ENCODE results near the gene ZC3H12D.
"Not testable (repeated sequence)": the region's sequence is repeated elsewhere in the genome, so short reads cannot be mapped to it uniquely, and the experiment has no call there.

Gene ZC3H12D

DNA sequence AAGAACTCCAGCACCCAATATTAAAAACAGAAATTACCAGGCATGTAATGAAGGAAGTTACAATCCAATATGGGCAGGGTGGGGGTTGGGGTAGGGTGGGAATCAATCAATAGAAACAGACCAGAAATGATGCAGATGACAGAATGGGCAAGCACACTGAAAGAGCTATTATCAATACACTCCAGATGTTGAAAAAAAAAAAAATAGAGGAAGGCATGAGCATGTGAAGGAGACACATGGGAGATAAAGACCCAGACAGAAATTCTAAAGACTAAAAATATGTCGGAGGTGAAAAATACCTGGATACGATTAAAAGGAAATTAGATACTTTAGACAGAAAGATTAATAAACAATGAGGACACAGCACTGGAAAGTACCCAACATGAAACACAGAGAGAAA lies 19.1 kb upstream of the ZC3H12D start:
- no peak overlapping the region for H3K4me3 ChIP-seq (ENCODE audit: low read depth, low read length)
- DNase-seq (ENCODE audit: low read depth), result no peak
- TF ChIP-seq, protein P1, sequence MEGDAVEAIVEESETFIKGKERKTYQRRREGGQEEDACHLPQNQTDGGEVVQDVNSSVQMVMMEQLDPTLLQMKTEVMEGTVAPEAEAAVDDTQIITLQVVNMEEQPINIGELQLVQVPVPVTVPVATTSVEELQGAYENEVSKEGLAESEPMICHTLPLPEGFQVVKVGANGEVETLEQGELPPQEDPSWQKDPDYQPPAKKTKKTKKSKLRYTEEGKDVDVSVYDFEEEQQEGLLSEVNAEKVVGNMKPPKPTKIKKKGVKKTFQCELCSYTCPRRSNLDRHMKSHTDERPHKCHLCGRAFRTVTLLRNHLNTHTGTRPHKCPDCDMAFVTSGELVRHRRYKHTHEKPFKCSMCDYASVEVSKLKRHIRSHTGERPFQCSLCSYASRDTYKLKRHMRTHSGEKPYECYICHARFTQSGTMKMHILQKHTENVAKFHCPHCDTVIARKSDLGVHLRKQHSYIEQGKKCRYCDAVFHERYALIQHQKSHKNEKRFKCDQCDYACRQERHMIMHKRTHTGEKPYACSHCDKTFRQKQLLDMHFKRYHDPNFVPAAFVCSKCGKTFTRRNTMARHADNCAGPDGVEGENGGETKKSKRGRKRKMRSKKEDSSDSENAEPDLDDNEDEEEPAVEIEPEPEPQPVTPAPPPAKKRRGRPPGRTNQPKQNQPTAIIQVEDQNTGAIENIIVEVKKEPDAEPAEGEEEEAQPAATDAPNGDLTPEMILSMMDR (conservative IDR thresholded peaks at IDR 0.05; ENCODE audit: low read depth, low read length), result no peak

DNA sequence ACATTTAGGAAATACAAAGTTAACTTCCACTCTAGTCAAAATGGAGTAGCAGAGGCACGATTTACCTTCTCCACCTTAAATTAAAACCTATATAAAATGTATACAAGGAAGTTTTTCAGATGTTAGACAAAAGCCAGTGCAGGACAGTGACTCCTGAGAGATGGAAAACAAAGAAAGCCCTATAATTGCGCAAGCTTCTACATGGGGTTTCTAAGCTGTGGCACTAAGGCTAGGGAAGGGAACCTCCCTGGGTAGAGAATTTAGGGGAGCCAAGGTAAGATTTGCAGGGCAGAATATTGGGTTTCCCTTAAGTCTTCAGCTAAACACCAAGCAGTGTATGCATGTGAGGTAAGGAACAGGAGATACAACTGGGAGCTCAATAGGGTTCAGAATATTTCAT lies 18.5 kb upstream of the ZC3H12D start:
- TF ChIP-seq, protein P1 (conservative IDR thresholded peaks at IDR 0.05; ENCODE audit: low read depth, low read length), result no peak
- H3K4me3 ChIP-seq (ENCODE audit: low read depth, low read length), result no peak overlapping the region
- DNase-seq (ENCODE audit: low read depth), result no peak

DNA sequence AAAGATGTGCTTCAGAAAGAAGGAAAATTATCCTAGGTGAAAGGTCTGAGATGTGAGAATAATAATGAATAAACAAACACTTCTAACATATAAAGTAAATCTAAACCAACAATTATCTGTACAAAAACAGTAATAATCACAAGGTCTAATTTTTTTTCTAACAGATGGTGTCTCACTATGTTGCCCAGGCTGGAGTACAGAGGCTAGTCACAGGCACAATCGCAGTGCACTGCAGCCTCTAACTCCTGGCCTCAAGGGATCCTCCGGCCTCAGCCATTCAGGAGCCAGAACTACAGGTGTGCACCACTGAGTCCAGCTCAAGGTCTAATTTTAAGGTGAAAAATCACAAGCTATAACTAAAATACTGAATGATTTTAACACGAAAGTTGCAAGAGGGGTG lies 17.0 kb upstream of the ZC3H12D start:
- no peak overlapping the region for H3K4me3 ChIP-seq (ENCODE audit: low read depth, low read length)
- DNase-seq (ENCODE audit: low read depth), result no peak
- TF ChIP-seq, protein P1 (conservative IDR thresholded peaks at IDR 0.05; ENCODE audit: low read depth, low read length), result no peak

GRCh38 chr6:149501201-149501600 lies 16.4 kb upstream of the ZC3H12D start:
- TF ChIP-seq, protein P1 (conservative IDR thresholded peaks at IDR 0.05; ENCODE audit: low read depth, low read length), result no peak
- DNase-seq (ENCODE audit: low read depth), result no peak
- H3K4me3 ChIP-seq (ENCODE audit: low read depth, low read length), result no peak overlapping the region

- DNase-seq (ENCODE audit: low read depth), result no peak
- TF ChIP-seq, protein P1 (conservative IDR thresholded peaks at IDR 0.05; ENCODE audit: low read depth, low read length), result no peak
- no peak overlapping the region for H3K4me3 ChIP-seq (ENCODE audit: low read depth, low read length)
Observed at GRCh38 chr6:149500096-149500495, 15.3 kb upstream of the ZC3H12D start.

DNA sequence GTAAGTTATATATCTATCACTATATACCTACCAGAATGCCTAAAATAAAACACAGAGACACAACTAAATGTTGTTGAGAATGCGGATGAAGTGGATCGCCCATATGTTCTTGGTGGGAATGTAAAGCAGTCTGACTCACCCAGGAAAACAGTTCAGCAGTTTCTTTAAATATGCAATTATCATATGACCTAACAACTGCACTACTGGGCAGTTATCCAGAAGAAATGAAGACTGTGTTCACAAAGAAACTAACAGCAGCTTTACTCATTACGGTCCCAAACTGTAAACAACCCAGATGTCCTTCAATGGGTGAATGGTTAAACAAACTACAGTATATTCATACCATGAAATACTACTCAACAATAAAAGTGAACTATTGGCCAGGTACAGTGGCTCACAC lies 14.3 kb upstream of the ZC3H12D start:
- peak; percentile 97 for DNase-seq (ENCODE audit: low read depth)
- H3K4me3 ChIP-seq (ENCODE audit: low read depth, low read length), result no peak overlapping the region
- TF ChIP-seq, protein P1 (conservative IDR thresholded peaks at IDR 0.05; ENCODE audit: low read depth, low read length), result no peak

- DNase-seq (ENCODE audit: low read depth), result no peak
- no peak overlapping the region for H3K4me3 ChIP-seq (ENCODE audit: low read depth, low read length)
- TF ChIP-seq, protein P1 (conservative IDR thresholded peaks at IDR 0.05; ENCODE audit: low read depth, low read length), result no peak
Observed at GRCh38 chr6:149497365-149497764, 12.6 kb upstream of the ZC3H12D start.

DNA sequence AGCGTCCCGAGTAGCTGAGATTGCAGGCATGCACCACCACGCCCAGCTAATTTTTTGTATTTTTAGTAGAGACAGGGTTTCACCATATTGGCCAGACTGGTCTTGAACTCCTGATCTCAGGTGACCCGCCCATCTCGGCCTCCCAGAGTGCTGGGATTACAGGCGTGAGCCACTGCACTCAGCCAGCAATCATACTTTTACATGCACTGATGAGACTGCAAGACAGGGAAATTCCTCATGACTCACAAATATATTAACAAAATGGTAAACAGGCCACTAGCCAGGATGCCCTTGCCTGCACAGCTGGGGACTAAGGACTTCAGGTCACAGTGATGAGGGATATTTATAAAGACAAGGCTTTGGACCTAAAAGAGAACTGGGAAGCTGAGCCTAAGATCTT lies 11.8 kb upstream of the ZC3H12D start:
- DNase-seq (ENCODE audit: low read depth), result peak; percentile 81

DNA sequence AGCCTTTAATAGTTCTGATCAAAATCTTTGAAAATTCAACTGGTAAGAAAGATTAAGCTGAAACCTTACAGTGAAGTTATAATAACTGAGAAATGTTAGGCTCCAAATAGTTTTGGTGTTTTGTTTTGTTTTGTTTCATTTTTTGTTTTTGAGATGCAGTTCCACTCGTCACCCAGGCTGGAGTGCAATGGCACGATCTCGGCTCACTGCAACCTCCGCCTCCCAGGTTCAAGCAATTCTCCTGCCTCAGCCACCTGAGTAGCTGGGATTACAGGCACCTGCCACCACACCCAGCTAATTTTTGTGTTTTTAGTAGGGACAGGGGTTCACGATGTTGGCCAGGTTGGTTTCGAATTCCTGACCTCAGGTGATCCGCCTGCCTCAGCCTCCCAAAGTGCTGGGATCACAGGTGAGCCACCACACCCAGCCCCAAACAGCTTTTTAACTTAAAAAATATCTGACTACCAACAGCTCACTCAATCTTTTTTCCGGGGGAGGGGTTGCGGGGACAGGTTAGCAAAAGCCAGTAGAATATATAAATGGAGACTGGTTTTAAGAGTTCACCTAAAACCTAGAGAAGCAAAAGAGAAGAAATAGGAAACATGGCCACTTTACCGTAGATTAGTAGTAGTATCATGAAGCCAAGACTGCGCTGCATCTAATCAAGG lies 10.7 kb upstream of the ZC3H12D start:
- DNase-seq (ENCODE audit: low read depth); H3K4me3 ChIP-seq (ENCODE audit: low read depth, low read length): not testable (repeated sequence)

More for the DNA sequence above, 11.8 kb upstream of the ZC3H12D start:
- H3K4me3 ChIP-seq (ENCODE audit: low read depth, low read length), result not testable (repeated sequence)

DNA sequence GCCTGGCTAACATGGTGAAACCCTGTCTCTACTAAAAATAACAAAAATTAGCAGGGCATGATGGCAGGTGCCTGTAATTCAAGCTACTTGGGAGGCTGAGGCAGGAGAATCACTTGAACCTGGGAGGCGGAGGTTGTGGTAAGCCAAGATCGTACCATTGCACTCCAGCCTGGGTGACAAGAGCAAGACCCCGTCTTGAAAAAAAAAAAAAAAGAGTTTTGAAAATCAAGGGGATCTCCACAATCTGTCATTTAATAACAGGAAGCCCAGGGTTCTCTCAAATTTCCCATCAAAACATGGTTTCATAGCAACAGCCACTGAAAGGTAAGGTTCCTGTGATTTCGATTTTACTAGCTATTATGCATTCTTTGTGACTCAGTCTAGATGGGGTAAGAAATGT lies 10.0 kb upstream of the ZC3H12D start:
- not testable (repeated sequence) for H3K4me3 ChIP-seq (ENCODE audit: low read depth, low read length); DNase-seq (ENCODE audit: low read depth)
